ENCODE results near the gene SENP7.
"Not testable (repeated sequence)": the region's sequence is repeated elsewhere in the genome, so short reads cannot be mapped to it uniquely, and the experiment has no call there.

Gene SENP7

DNA sequence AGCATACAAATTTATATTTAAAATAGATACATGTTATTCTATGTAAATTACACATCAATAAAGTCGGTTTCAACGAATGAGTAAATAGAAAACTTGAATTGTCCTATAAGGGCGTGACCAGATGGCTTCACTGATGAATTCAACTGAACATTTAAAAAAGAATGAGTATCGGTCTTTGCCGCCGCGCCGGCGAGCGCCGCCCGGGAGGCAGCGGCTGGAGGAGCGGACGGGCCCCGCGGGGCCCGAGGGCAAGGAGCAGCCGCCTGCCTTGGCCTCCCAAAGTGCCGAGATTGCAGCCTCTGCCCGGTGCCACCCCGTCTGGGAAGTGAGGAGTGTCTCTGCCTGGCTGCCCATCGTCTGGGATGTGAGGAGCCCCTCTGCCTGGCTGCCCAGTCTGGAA, 74.4 kb downstream of the SENP7 start:
- DNase-seq, result not testable (repeated sequence)

DNA sequence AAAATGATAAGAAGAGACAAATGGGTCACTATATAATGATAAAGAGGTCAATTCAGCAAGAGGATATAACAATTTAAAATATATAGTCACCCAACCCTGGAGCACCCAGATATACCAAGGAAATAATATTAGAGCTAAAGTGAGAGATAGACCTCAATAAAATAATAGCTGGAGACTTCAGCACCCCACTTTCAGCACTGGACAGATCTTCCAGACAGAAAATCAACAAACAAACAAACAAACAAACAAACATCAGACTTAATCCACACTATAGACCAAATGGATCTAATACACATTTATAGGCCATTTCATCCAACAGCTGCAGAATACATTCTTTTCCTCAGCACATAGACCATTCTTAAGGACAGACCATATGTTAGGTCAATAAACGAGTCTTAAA, 79.4 kb downstream of the SENP7 start:
- DNase-seq, result no peak

DNA sequence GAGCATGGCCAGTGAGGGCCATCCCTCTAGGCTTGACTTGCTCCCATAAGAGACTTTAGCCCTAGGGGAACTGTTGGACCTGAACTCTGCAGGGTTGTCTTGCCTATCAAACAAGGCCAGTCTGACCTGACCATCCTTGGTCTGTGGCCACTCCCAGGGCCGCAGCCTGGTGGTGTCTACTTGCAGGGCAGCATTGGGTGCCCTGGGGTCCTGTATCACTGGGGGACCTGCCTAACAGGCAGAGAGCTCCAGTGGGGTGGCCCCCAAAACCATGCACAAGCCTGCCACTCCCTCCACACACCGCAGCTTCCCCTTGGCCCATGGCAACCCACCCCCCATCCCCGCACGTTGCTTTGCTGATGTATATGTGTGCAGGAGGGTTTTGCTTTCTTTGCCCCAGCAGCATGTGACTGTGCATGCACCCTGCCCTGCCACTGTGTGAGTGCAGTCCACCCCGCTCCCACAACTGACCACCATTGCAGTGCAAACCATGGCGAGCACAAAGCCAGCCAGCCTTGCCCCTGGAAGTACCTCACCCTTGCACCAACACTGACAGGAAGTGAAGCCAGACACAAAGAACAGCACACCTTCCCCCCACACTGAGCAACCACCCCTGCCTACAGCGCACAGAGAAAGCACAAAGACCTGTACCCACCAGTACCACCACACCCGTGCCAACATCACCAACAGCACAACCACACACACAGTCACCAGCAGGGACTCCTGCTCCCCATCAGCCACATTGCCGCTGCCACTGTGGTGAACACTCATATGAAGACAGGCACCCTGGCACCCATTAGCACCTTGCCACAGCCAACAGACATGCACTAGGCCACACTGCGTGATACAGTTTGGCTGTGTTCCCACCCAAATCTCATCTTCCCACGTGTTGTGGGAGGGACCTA, 88.8 kb downstream of the SENP7 start:
- no peak for DNase-seq

DNA sequence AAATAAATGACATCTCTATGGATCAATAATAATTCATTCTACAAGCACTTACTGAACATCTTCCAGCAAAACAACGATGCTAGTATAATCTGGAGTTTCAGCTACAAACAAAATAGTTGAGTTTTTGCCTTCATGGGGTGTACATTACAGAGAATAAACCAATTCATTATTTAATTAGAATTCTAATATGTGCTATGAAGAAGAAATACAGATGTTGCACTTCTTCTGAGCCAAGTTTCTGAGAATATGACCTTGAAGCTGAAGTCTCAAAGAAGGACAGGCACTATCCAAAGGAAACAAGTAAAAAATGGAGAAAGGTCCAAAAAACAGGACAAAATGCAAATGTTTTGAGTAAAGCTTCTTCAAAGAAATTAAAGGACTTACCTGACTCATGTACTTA, 94.2 kb downstream of the SENP7 start:
- DNase-seq, result no peak

DNA sequence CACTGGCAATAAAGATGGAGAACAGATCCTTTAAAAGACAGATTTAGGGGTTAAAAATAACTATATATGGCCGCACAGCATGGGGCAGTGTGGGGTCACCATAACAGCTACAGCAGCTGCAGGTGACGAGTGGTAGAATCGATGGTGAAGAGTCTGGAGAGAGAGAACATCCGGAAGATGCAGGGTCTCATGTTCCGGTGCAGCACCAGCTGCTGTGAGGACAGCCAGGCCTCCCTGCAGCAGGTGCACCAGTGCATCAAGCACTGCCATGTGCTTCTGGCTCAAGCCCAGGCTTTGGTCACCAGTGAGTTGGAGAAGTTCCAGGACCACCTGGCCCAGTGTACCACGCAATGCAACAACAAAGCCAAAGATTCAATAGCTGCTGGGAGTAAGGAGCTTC, 98.9 kb downstream of the SENP7 start:
- DNase-seq, result no peak

DNA sequence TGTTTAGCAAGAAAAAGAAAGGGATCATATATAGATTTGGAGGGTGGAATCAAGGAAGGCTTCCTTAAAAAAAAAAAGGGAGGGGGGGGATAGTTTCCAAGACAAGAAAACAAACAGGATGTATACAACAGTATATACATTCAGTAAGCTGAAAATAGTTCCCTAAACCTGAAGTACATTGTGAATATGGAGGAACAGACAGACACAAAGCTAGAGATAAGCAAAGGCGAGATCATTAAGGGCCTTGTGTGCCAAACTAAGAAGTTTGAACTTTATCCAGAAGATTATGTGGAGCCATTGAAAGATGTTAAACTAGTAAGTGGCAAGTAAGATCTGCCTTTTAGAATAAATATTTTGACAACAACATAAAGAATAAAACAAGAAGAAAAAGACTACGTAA, 99.4 kb downstream of the SENP7 start:
- DNase-seq, result no peak

DNA sequence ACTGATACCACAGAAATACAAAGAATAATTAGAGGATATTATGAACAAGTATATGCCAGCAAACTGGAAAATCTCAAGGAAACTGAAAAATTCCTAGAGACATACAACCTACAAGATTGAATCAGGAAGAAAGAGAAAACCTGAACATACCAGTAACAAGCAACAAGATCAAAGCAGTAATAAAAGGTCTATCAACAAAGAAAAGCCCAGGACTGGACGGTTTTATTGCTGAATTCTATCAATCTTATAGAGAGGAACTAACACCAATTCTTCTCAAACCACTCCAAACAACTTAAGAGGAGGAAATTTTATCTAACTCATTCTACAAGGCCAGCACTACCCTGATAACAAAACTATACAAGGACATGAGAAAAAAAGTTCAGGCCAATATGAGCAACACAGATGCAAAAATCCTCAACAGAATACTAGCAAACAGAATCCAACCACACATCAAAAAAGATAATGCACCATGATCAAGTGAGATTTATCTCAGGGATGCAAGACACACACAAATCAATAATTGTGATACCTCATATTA, 121.5 kb downstream of the SENP7 start:
- DNase-seq, result no peak

DNA sequence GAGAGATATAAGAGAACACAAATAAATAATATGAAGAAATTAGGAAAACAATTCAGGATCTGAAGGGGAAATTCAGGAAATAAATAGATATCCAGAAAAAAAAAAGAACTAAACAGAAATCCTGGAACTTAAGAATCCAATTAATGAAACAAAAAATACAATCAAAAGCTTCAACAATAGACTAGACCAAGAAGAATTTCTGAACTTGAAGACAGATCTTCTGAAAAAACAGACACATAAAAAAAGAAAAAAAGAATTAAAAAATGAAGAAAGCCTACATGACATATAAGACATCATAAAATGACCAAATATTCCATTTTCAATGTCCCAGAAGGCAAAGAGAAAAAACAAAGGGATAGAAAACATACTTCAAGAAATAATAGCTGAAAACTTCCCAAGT, 124.3 kb downstream of the SENP7 start:
- DNase-seq, result no peak

DNA sequence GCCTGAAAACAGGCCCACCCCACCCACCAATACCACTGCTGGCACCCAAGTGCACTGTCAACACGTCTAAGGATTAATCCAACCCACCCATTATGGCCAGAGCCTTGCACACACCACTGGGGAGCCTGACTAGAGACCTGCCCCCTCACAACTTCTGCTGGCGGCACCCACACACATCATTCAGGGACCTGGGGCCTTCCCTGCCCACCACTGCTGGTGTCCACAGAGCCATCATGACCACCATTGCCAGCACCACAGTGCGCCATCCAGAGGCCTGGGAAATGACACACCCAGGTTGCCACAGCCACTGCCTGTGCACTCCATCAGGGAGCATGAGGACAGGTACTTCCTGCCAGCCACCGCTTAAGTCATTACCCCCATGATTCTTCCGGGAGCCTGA, 125.7 kb downstream of the SENP7 start:
- DNase-seq, result no peak

DNA sequence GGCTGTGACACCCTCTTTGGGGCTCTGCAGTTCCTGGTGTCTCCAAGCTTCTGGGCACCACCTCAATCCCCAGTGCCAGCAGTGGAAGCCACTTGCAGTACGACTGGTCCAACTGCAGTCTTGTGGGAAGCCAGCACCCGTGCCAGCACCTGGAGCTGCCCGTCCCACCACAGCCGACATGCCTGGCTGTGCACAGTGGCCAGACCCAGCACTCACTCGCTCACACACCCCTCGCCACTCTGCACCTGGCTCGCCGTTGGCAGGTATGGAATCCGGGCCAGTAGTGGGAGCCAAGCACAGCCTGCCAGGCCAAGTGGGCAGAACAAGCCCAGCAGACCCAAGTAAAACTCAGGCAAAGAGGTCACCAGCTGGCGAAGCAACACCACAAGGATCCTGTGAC, 128.6 kb downstream of the SENP7 start:
- no peak for DNase-seq

DNA sequence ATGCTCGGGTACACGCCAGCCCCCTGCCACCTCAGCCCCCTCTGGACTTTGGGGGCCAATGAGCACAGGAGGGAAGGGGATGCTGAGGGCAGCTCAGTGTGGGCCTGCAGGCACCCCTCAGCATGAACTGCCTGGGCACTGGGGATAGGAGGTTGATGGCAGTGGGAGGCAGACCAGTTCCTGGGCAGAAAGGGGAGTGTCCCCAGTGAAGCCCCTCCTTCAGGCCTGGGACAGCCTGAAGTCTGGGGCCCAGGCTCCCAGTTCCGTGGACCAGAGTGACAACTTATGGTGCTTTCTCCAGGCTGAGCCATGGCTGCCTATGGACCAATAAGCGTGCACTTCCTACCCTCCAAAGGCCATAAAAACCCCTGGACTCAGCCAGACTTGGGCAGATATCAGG, 129.4 kb downstream of the SENP7 start:
- DNase-seq, result no peak

DNA sequence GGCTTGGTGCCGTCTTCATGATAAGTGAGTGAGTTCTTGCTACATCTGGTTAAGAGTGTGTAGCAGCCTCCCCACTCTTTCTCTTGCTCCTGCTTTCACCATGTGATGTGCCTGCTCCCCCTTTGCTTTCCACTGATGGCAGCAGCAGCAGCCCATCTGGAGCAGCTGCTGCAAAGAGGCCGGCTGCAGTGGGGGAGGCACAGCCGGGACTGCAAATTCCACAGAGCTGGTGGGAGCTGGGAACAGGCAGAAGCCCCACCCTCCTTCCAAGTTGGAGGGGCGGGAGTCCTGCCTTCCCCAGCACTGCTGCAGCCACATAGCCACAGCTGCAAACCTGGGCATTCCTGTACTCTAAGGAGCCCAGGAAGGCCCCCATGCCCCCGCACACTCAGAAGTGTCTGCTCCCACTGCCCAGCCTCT, 129.8 kb downstream of the SENP7 start:
- DNase-seq, result no peak

DNA sequence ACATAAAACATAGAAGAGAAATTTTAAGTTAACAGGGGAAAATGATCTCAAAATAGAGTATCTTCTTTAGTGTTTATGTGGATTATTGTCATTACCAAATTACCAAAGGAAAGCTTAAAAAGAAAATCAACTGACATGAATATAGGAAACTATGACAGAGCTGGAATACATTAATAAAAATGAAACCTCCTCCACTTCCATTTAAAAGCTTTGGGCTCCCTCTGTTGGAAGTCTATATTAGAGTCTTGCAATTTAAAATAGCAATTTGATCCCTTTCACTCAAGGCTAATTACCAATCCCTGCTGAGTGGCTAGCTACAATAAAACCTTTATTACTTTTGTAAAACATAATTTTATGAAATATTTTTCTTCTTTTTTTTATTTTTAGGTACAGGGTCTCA, 131.2 kb downstream of the SENP7 start:
- DNase-seq, result no peak

DNA sequence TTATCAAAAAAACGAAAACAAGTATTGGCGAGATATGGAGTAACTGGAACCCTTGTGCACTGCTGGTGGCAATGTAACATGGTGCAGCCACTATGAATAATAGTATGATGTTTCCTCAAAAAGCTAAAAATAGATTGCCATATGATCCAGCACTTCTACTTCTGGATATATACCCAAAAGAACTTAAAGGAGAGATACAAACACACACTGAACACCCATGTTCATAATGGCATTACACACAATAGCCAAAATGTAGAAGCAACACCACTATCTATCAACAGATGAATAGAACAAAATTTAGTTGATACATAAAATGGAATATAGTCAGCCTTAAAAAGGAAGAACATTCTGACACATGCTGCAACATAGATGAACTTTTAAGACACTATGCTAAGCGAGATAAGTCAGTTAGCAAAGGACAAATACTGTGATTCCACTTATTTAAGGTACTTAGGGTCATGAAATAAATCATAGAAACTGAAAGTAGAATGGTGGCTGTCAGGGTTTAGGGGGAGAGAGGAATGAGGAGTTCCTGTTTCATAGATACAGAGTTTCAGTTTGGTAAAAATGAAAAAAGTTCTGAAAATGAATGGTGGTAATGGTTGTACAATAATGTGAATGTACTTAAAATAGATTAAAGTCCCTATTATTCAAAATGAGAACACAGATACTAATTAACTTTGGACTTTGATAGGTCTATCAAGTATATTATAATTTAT, 133.2 kb downstream of the SENP7 start:
- DNase-seq, result no peak

DNA sequence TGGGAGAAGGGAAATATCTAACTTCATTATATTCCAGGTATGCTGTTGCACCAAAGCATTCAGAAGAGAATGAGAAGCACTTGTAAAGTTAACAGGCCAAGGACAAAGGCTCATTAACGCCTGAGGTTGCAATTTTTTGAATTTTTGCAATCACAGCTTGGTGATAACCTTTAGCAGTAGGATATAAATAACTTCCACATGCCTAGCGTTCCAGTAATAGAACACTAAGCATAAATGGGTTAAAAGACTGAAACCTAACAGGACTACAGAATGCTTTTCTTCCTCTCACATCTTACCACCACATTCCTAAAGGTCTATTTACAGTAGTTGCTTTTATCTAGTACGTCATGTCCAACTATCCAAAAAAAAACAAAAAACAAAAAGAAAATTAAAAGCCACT, 135.2 kb downstream of the SENP7 start:
- no peak for DNase-seq

DNA sequence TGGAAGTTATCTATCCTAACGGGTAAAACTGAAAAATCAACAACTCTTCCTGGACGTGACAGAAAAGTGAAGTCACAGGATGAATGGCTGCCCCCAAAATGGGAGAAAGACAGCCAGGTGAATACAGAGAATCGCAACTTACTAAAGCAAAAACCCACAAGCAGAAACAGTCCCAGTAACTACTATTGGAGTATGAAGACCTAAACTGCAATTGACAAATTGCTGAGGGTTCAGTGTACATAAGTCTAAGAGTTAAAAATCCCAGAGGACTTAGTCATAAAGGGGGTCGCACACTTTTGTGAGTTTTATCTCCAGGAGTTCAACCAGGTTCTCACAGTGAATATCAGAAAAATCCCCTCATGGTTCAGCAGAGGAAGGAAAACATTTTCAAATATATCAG, 135.8 kb downstream of the SENP7 start:
- no peak for DNase-seq

DNA sequence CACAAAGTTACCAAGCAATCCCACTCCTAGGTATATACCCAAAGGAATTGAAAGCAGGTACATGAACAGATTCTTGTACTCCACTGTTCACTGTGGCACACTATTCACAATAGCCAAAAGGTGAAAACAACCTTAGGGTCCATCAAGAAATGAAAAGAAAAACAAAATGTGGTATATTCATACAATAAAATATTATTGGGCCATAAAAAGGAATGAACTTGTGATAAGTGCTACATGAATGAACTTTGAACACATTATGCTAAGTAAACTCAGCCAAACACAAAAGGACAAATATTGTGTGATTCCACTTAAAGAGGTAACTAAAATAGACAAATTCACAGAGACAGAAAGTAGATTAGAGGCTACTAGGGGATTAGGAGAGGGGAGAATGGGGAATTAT, 137.4 kb downstream of the SENP7 start:
- DNase-seq, result no peak

DNA sequence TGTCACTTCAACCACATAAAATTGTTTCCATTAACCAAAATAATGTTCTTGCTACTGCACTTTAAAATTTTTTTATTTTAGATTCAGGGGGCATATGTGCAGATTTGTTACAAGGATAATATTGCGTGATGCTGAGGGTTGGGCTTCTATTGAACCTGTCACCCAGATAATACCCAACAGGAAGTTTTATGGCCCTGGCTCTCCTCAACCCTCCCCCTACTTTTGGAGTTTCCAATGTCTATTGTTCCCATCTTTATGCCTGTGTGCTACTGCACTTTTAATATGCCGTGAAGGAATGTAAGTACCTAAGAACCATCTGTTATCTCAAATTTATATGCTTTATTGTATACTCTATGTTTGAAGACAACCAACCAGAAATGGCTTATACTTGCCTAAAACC, 150.6 kb downstream of the SENP7 start:
- no peak for DNase-seq

DNA sequence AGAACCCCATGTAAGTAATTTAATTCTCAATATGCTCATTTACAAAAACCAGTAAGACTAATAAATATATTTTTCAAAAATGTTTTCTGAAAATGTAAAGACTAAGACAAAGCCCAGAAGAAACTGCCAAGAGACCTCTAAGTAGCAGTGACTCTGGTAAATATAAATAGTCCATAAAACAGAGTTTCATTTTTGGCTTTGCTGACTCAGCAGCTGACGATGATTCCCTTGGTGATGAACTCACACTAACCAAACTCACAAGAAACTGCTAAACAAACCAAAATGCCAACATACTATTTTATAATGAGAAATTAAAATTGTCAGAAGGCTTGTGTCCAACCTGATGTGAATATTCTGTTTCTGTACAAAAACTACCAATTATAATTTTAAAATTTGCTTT, 161.2 kb downstream of the SENP7 start:
- no peak for DNase-seq

DNA sequence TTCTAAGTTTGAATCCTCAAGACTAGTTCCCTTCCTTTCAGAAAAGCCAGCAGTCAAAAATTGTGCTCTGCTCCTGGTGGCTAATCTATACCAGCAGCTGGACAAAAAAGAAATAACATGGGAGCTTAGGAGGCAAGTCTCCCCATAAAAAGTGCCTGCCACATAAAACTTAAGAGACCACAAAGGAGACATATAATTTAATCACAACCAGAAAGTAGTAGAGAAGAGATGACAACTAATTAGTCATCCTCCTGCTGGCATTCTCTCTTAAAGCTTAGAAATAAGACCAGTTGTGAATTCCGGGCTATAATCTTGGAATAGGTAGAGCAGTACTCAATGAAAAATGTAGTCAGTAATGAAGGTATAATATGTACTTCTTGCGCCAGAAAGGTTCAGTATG, 172.4 kb downstream of the SENP7 start:
- DNase-seq, result no peak

DNA sequence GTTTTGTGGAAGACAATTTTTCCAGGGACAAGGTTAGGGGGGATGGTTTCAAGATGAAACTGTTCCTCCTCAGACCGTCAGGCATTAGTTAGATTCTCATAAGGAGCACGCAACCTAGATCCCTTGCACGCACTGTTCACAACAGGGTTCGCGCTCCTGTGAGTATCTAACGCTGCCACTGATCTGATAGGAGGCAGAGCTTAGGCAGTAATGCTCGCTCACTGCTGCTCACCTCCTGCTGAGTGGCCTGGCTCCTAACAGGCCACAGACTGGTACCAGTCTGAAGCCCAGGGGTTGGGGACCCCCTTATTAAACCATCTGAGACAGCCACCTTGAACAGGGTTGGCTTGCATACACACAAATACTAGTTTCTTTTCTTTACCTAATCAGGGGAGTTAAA, 179.1 kb downstream of the SENP7 start:
- DNase-seq, result no peak

DNA sequence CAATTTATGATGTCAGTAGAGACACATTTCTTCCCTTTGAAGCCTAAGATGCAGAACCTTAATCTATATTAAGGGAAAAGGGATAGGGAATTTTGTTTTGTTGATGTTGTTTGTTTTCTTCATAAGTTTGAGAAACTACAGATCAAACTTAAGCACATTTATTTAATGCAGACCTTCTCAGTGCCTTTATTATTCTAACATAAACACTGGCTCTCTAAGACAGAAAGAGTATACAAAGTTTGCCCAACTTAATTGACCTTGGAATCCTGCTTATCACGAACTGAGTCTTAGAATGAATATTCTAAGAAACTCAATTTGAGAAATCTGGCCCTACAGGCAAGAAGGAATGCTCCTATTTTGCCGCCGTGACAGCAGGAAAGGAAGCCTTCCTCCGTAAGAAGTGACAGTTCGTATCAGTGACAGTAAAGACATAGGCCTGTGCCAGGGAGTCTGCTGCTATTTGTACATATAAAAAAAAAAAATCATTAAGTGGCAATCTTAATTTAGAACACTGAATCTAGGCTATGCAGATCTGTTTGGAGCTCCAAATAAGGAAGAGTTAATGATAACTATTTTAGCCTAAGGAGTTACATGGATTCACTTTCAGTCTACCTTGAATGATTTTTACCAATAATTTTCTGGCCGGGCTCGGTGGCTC, 183.9 kb downstream of the SENP7 start:
- DNase-seq, result no peak

DNA sequence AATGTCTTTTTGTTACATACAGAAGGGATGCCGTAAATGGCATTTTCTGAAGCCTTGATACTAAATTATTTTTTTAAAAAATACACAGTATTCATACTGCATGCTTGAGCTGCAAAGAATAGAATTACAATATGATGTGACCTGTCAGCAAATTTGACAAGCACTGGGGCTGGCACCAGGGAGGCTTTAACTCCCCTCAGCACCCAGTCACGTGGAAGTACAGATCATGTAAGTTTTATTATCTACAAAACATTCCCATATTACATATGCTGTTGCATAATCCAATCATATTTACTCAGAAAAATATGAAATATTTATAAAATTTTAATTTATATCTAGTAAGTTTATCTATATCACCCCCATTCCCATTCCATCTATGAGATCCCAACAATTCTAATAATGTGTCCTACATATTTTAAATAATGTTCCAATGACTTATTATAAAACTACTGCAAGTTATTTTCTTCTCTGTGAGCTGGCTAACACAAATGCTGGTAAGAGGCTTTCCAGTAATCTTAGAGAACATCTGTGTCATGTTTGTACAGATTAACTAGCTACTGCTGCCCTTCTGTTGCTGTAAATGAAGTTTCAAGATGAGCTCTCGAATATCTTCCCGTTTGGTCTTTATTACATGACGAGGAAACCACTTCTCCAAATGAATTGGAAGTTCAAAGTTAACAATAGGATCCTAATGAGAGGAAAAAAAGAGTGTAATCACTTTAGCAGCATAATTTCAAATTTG, 187.4 kb downstream of the SENP7 start:
- DNase-seq, result no peak

Measured in cortex of kidney (tissue), 1 donor.